HepG2 (cell line): ENCODE results near the gene GSS. TPM values are rescaled to one million over a fixed set of nuclear protein-coding genes. Genes with fewer than 3 reads are reported as not detected.
"Not testable (repeated sequence)": the region's sequence is repeated elsewhere in the genome, so short reads cannot be mapped to it uniquely, and the experiment has no call there.

Experiments
- ATAC-seq: fragments of 200-7000 bp; cut with Tn5 transposase; 3 replicates; pipeline ENCODE4 v1.9.1; 2020; ENCODE audit warnings: mild to moderate bottlenecking, moderate library complexity
- BruUV-seq: library from RNA; stranded (reverse); fragments of 400-500 nt; replicated peaks from 2 replicates; lab custom pipeline; 2021; lab: Mats Ljungman, UMichigan
- CTCF ChIA-PET: fragments of 300-600 bp; formaldehyde crosslinking; extraction: SDS; loops from one replicate; lab custom pipeline; 2021; ENCODE audit warnings: low total read pairs, inconsistent platforms, low intra/inter-chr PET ratio; lab: Yijun Ruan, JAX
- POLR2A ChIA-PET: fragments of 350-600 bp; sonication (Branson Sonifier 250); formaldehyde crosslinking; loops from one replicate; lab custom pipeline; 2020; ENCODE audit warnings: antibody characterized with exemption, inconsistent platforms; lab: Yijun Ruan, JAX
- DNase-seq: peaks from one replicate; pipeline ENCODE4 v3.0.0-alpha.2; 2015; ENCODE audit warnings: low spot score
- FAIRE-seq: peaks from 3 replicates; lab custom pipeline; 2011; peaks lifted over from hg19 to GRCh38; lab: Jason Lieb, UNC
- H2AFZ ChIP-seq: one replicate; pipeline ENCODE4 v1.6.1; 2011; ENCODE audit warnings: low read length, inconsistent platforms
- H3K27ac ChIP-seq: fragments of 300-600 bp; 3 replicates; pipeline ENCODE4 v1.8.0; 2011; ENCODE audit warnings: mixed run types, mild to moderate bottlenecking, mixed read lengths, low read length, inconsistent platforms; ENCODE audit not compliant: insufficient read depth; ENCODE audit errors: extremely low read length
- H3K27me3 ChIP-seq, 2 experiments: fragments of 200-600 bp in 1 of 2; 2 replicates in 1 of 2; 3 replicates in 1 of 2; pipeline versions ENCODE4 v1.6.0 to v1.8.0; 2011; ENCODE audit warnings: low read length in 2 of 2, mild to moderate bottlenecking in 2 of 2, moderate library complexity in 2 of 2, inconsistent platforms in 1 of 2; ENCODE audit not compliant: insufficient read depth in 2 of 2, control insufficient read depth in 1 of 2
- H3K36me3 ChIP-seq, 2 experiments: fragments of 200-600 bp in 1 of 2; replicated peaks in 1 of 2; 2 replicates in 1 of 2; 3 replicates in 1 of 2; pipeline versions ENCODE4 v1.5.1 to v1.8.0; 2011; ENCODE audit warnings: low read length in 2 of 2, inconsistent platforms in 1 of 2; ENCODE audit not compliant: insufficient read depth in 2 of 2, control insufficient read depth in 1 of 2
- H3K4me1 ChIP-seq: 2 replicates; pipeline ENCODE4 v1.5.1; 2012; ENCODE audit warnings: low read length, inconsistent platforms; ENCODE audit not compliant: insufficient read depth
- H3K4me2 ChIP-seq: 2 replicates; pipeline ENCODE4 v1.6.0; 2011; ENCODE audit warnings: low read depth, low read length, inconsistent platforms
- H3K4me3 ChIP-seq, 3 experiments: fragments of 200-600 bp in 1 of 3; sonication (generic), shearing (Covaris generic) in 1 of 3; replicated peaks in 1 of 3; 2 replicates each; pipeline ENCODE4 v1.5.1; 2011 to 2016; ENCODE audit warnings: low read length in 3 of 3, inconsistent platforms in 2 of 3, low read depth in 2 of 3, mild to moderate bottlenecking in 2 of 3, control low read depth in 1 of 3, mixed read lengths in 1 of 3; ENCODE audit not compliant: insufficient read depth in 1 of 3
- H3K79me2 ChIP-seq: one replicate; pipeline ENCODE4 v1.6.1; 2011; ENCODE audit warnings: low read length, inconsistent platforms; ENCODE audit not compliant: insufficient read depth
- H3K9ac ChIP-seq: 2 replicates; pipeline ENCODE4 v1.6.0; 2011; ENCODE audit warnings: mild to moderate bottlenecking, low read depth, low read length, inconsistent platforms; ENCODE audit not compliant: insufficient read depth
- H3K9me3 ChIP-seq: 2 replicates; pipeline ENCODE4 v1.5.1; 2012; ENCODE audit warnings: mild to moderate bottlenecking, low read length
- H4K20me1 ChIP-seq: 2 replicates; pipeline ENCODE4 v1.6.0; 2011; ENCODE audit warnings: inconsistent platforms, mild to moderate bottlenecking, low read length, moderate library complexity; ENCODE audit not compliant: insufficient read depth
- NFRKB ChIP-seq: fragments of 450-650 bp; IDR thresholded peaks from 2 replicates; pipeline ENCODE4 v1.6.1; 2017
- RERE ChIP-seq: IDR thresholded peaks from 2 replicates; pipeline ENCODE4 v1.6.1; 2016; ENCODE audit warnings: low read depth, missing genetic modification reagents, missing compliant biosample characterization
- SKI ChIP-seq: fragments of 450-650 bp; IDR thresholded peaks from one replicate; pipeline ENCODE4 v1.6.1; 2018; ENCODE audit warnings: mild to moderate bottlenecking; ENCODE audit not compliant: partially characterized antibody
- ZNF749 ChIP-seq: sonication (generic); formaldehyde crosslinking; IDR thresholded peaks from 2 replicates; pipeline ENCODE4 v1.8.0; 2022; ENCODE audit warnings: mild to moderate bottlenecking, missing genetic modification reagents, moderate library complexity, borderline replicate concordance
- WGBS: methylation state at CpG from one replicate; pipeline ENCODE4 v1.1.6; 2017; ENCODE audit warnings: low lambda C conversion rate; 5-methylcytosine and 5-hydroxymethylcytosine counted together
- in situ Hi-C: cut with HindIII; loops from 2 replicates; pipeline ENCODE4 v1.10.0; 2017; ENCODE audit warnings: low pct_unique_long_range_greater_than_20kb; ENCODE audit not compliant: extremely low pct_ligation_motif_present
- intact Hi-C: fragments of 100-400 bp; cut with micrococcal nuclease; formaldehyde crosslinking; loops from one replicate; pipeline ENCODE4 v1.10.0; 2022; ENCODE audit not compliant: unreplicated experiment
- polyA plus RNA-seq, 8 experiments: library from polyadenylated mRNA; depleted of rRNA in 3 of 8; stranded (reverse) in 7 of 8; unstranded in 1 of 8; fragments of >200 nt; fragmentation: Illumina TruSeq in 4 of 8; extraction: Trizol in 4 of 8; gene quantifications; 2 replicates each; pipeline versions ENCODE4 v1.2.1 to v1.2.3, GENCODE V29; 2011 to 2016; ENCODE audit warnings: low read depth in 4 of 8, missing spikeins in 1 of 8, mixed read lengths in 1 of 8; ENCODE audit not compliant: insufficient read depth in 1 of 8
- total RNA-seq, 5 experiments: library from RNA; depleted of rRNA; stranded (reverse); fragments of >200 nt; fragmentation: Illumina TruSeq; extraction: Trizol; gene quantifications; 2 replicates each; pipeline ENCODE4 v1.2.3, GENCODE V29; 2016; ENCODE audit warnings: low read depth in 1 of 5

GSS gene
- total and polyA plus RNA-seq, 2 of the 13 experiments (the other 11 are each of a cell fraction or from before 2014, with no cell fraction given) = 80.1 to 102 TPM

GRCh38 chr20:34904202-34904621 lies 51.4 kb downstream of the GSS start (continued):
- TF ChIP-seq ZNF749 (CRISPR knock-in tag) (no peak), RERE (CRISPR knock-in tag) (no peak), NFRKB (no peak), SKI (no peak)
- TF ChIP-seq, all 625 proteins: peak for 0

GRCh38 chr20:34898731-34899130 lies 56.9 kb downstream of the GSS start:
- H3K9ac ChIP-seq, POLR2A ChIA-PET, BruUV-seq, H4K20me1 ChIP-seq, in situ Hi-C loops, H3K79me2 ChIP-seq, CTCF ChIA-PET, ATAC-seq, intact Hi-C loops, FAIRE-seq, H2AFZ ChIP-seq, H3K9me3 ChIP-seq, H3K4me1 ChIP-seq, DNase-seq, H3K4me3 ChIP-seq, H3K27me3 ChIP-seq, H3K4me2 ChIP-seq, H3K27ac ChIP-seq: not testable (repeated sequence)
- H3K36me3 ChIP-seq = peaks cover 0 to 19% of the 10 kb centered on the region in 2 experiments; a peak in 2 of 5 replicates
- 96% methylated on average over 23 of the region's 26 CpGs for WGBS
